ENCODE data around the gene ITCH.

GRCh38 chr20:34458631-34459030, 95.6 kb downstream of the ITCH start:
- TF ChIP-seq CTCF (IDR thresholded peaks at IDR 0.05; ENCODE audit: extremely low read depth in 1 of 2, insufficient read depth in 1 of 2, low read depth in 1 of 2, low read length in 2 of 2) (no peak), GATA2 (IDR thresholded peaks at IDR 0.05; ENCODE audit: insufficient read depth, insufficient read length, low read depth, low read length) (no peak), EZH2 (IDR thresholded peaks at IDR 0.05; ENCODE audit: borderline replicate concordance, low read depth, low read length, severe bottlenecking) (no peak)

Data from endothelial cell of umbilical vein (primary cell).